B cell (primary cell): ENCODE results near the gene DMRT1. TPM values are rescaled to one million over a fixed set of nuclear protein-coding genes. Genes with fewer than 3 reads are reported as not detected.

Experiments
- ATAC-seq: fragments of 200-7000 bp; cut with Tn5 transposase; one replicate; pipeline ENCODE4 v1.10.0; 2021; ENCODE audit warnings: low read depth, mild to moderate bottlenecking, moderate number of reproducible peaks, moderate library complexity
- CTCF ChIA-PET: fragments of 350-600 bp; sonication (Branson Sonifier 250); formaldehyde crosslinking; loops from one replicate; lab custom pipeline; 2021; ENCODE audit warnings: antibody characterized with exemption, inconsistent platforms; lab: Charles Lee
- POLR2A ChIA-PET: fragments of 350-600 bp; sonication (Branson Sonifier 250); formaldehyde crosslinking; loops from one replicate; lab custom pipeline; 2021; ENCODE audit warnings: antibody characterized with exemption; lab: Charles Lee
- DNase-seq: peaks from one replicate; pipeline ENCODE4 v3.0.0; 2013
- H2AFZ ChIP-seq: 2 replicates; pipeline ENCODE4 v1.6.1; 2012; ENCODE audit warnings: mild to moderate bottlenecking, low read depth, low read length; ENCODE audit not compliant: insufficient read depth, poor library complexity, severe bottlenecking
- H3K27ac ChIP-seq, 2 donors: 1 replicate in 1 of 2; 2 replicates in 1 of 2; pipeline ENCODE4 v1.5.1; 2012 to 2013; ENCODE audit warnings: low read length in 2 of 2, mild to moderate bottlenecking in 2 of 2, moderate library complexity in 1 of 2
- H3K27me3 ChIP-seq, 4 experiments: fragments of 200-600 bp in 1 of 4; sonication (generic) in 1 of 4; replicated peaks in 1 of 4; 1 replicate in 2 of 4; 2 replicates in 2 of 4; pipeline versions ENCODE4 v1.6.1 to v1.7.0; 2013 to 2016; ENCODE audit warnings: low read length in 3 of 4, mild to moderate bottlenecking in 2 of 4, mixed read lengths in 1 of 4, moderate library complexity in 1 of 4; ENCODE audit not compliant: insufficient read depth in 4 of 4, control insufficient read depth in 3 of 4; ENCODE audit errors: control extremely low read depth in 1 of 4
- H3K36me3 ChIP-seq, 2 experiments: replicated peaks in 1 of 2; 1 replicate in 1 of 2; 2 replicates in 1 of 2; pipeline versions ENCODE4 v1.6.1 to v1.7.1; 2013; ENCODE audit warnings: low read length in 1 of 2; ENCODE audit not compliant: insufficient read depth in 2 of 2, control insufficient read depth in 1 of 2; ENCODE audit errors: control extremely low read depth in 1 of 2, extremely low read depth in 1 of 2
- H3K4me1 ChIP-seq, 2 donors: fragments of 200-600 bp in 1 of 2; sonication (generic) in 1 of 2; 1 replicate in 1 of 2; 2 replicates in 1 of 2; pipeline versions ENCODE4 v1.5.1 to v1.6.1; 2013 to 2017; ENCODE audit warnings: low read length in 2 of 2; ENCODE audit not compliant: control insufficient read depth in 2 of 2, insufficient read depth in 2 of 2
- H3K4me2 ChIP-seq: replicated peaks from 2 replicates; pipeline ENCODE3; 2012; ENCODE audit warnings: mild to moderate bottlenecking, low read depth, low read length; ENCODE audit not compliant: poor library complexity, severe bottlenecking
- H3K4me3 ChIP-seq, 5 experiments: fragments of 200-600 bp in 1 of 5; sonication (generic) in 1 of 5; 1 replicate in 3 of 5; 2 replicates in 2 of 5; pipeline versions ENCODE4 v1.5.1 to v1.7.0; 2011 to 2016; ENCODE audit warnings: low read length in 4 of 5, mild to moderate bottlenecking in 4 of 5, low read depth in 2 of 5, control low read depth in 1 of 5, moderate library complexity in 1 of 5; ENCODE audit not compliant: insufficient read depth in 1 of 5; ENCODE audit errors: control extremely low read depth in 1 of 5, extremely low read depth in 1 of 5
- H3K79me2 ChIP-seq: fragments of 200-600 bp; sonication (generic); one replicate; pipeline ENCODE4 v1.6.0; 2016; ENCODE audit warnings: low read length; ENCODE audit not compliant: control insufficient read depth, insufficient read depth
- H3K9ac ChIP-seq: fragments of 200-600 bp; sonication (generic); 2 replicates; pipeline ENCODE4 v1.6.1; 2017; ENCODE audit warnings: mild to moderate bottlenecking, low read length, moderate library complexity
- H3K9me3 ChIP-seq, 3 donors: one replicate each; pipeline versions ENCODE4 v1.6.1 to v1.7.1; 2013; ENCODE audit warnings: low read length in 2 of 3; ENCODE audit not compliant: control insufficient read depth in 2 of 3, insufficient read depth in 1 of 3; ENCODE audit errors: control extremely low read depth in 1 of 3
- H4K20me1 ChIP-seq: 2 replicates; pipeline ENCODE4 v1.6.0; 2012; ENCODE audit warnings: mild to moderate bottlenecking, low read length; ENCODE audit not compliant: insufficient read depth, control insufficient read depth, poor library complexity, severe bottlenecking
- H3K27ac Mint-ChIP-seq: one replicate; pipeline ENCODE4 v1.8.0; 2021; ENCODE audit warnings: mixed read lengths
- H3K27me3 Mint-ChIP-seq: one replicate; pipeline ENCODE4 v1.8.0; 2021; ENCODE audit warnings: mixed read lengths
- H3K4me1 Mint-ChIP-seq: one replicate; pipeline ENCODE4 v1.8.0; 2021; ENCODE audit warnings: mixed read lengths
- H3K4me3 Mint-ChIP-seq: one replicate; pipeline ENCODE4 v1.8.0; 2021; ENCODE audit warnings: mixed read lengths
- H3K9me3 Mint-ChIP-seq: one replicate; pipeline ENCODE4 v1.8.0; 2022; ENCODE audit warnings: mixed read lengths; ENCODE audit not compliant: insufficient read depth
- EZH2 ChIP-seq: IDR thresholded peaks from 2 replicates; pipeline ENCODE4 v1.6.1; 2012; ENCODE audit warnings: borderline replicate concordance, low read depth, mild to moderate bottlenecking, moderate library complexity, low read length; ENCODE audit not compliant: insufficient read depth, poor library complexity, severe bottlenecking
- WGBS: methylation state at CpG from one replicate; pipeline ENCODE4 v1.1.5; 2013; ENCODE audit warnings: missing lambda C conversion rate; ENCODE audit not compliant: insufficient coverage; 5-methylcytosine and 5-hydroxymethylcytosine counted together
- intact Hi-C: fragments of 100-400 bp; cut with micrococcal nuclease; formaldehyde crosslinking; loops from one replicate; pipeline ENCODE4 v1.10.0; 2022
- polyA plus RNA-seq: library from polyadenylated mRNA; depleted of rRNA; stranded (reverse); fragments of >200 nt; gene quantifications from 2 replicates; pipeline ENCODE4 v1.2.3, GENCODE V29; 2012
- total RNA-seq, 2 donors: library from RNA; stranded (reverse); fragments of 120-200 nt in 1 of 2; gene quantifications; 1 replicate in 1 of 2; 2 replicates in 1 of 2; pipeline versions ENCODE4 v1.2.3 to v1.2.4, GENCODE V29; 2013 to 2022
- TF ChIP-seq, protein P1 (sequence below): fragments of 200-600 bp; IDR thresholded peaks from one replicate; pipeline ENCODE4 v1.8.0; 2022; ENCODE audit warnings: antibody characterized with exemption, mild to moderate bottlenecking

Gene DMRT1
- total and polyA plus RNA-seq, 2 donors (not counting 1 experiment from before 2014, with no cell fraction given) = not detected

DNA sequence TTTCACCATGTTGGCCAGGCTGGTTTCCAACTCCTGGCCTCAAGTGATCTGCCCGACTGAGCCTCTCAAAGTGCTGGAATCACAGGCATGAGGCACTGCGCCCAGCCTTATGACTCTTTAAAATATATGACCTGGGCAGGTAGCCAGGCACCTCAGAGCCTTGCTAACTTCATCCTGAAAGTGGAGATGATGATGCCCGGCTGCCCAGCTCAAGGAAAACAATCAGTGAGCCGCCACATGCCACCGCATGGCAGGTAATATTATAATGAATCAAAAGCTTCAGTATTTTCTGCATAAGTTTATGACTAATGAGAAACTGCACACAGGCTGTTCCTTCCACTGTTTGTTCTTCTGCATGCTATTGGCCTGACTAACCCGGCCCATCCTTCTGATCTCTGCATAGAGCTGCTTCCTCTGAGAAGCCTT, 30.4 kb upstream of the DMRT1 start:
- peaks cover 8% of the 10 kb centered on the region for H3K27me3 Mint-ChIP-seq
- H3K4me1 Mint-ChIP-seq = no peaks in the 10 kb centered on the region
- no peak overlapping the region for H3K27ac Mint-ChIP-seq
- DNase-seq (no peak), ATAC-seq (no peak)
- H3K4me1 ChIP-seq = no peaks in the 10 kb centered on the region
- no peak overlapping the region for H3K4me2 ChIP-seq
- intact Hi-C loops = no loop called here
- no peak overlapping the region for H3K27ac ChIP-seq
- H2AFZ ChIP-seq = no peak overlapping the region
- ChIA-PET CTCF (no interaction called here), POLR2A (no interaction called here)
- peaks cover 0 to 3% (median 0%) of the 10 kb centered on the region in 4 experiments for H3K27me3 ChIP-seq
- no peaks in the 10 kb centered on the region for H3K9me3 ChIP-seq
- H3K4me3 ChIP-seq = no peak overlapping the region
- H3K9me3 Mint-ChIP-seq = no peaks in the 10 kb centered on the region
- no peak overlapping the region for H3K9ac ChIP-seq
- TF ChIP-seq, protein P1, sequence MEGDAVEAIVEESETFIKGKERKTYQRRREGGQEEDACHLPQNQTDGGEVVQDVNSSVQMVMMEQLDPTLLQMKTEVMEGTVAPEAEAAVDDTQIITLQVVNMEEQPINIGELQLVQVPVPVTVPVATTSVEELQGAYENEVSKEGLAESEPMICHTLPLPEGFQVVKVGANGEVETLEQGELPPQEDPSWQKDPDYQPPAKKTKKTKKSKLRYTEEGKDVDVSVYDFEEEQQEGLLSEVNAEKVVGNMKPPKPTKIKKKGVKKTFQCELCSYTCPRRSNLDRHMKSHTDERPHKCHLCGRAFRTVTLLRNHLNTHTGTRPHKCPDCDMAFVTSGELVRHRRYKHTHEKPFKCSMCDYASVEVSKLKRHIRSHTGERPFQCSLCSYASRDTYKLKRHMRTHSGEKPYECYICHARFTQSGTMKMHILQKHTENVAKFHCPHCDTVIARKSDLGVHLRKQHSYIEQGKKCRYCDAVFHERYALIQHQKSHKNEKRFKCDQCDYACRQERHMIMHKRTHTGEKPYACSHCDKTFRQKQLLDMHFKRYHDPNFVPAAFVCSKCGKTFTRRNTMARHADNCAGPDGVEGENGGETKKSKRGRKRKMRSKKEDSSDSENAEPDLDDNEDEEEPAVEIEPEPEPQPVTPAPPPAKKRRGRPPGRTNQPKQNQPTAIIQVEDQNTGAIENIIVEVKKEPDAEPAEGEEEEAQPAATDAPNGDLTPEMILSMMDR = no peak
- no peak for TF ChIP-seq EZH2
- WGBS = 63% methylated on average over 3 of the region's 6 CpGs
- H3K4me3 Mint-ChIP-seq = no peak overlapping the region
- no peaks in the 10 kb centered on the region for H3K36me3 ChIP-seq
- no peaks in the 10 kb centered on the region for H3K79me2 ChIP-seq
- H4K20me1 ChIP-seq = no peaks in the 10 kb centered on the region

GRCh38 chr9:818958-819357, 22.5 kb upstream of the DMRT1 start:
- WGBS = 0% methylated on average over 1 of the region's 3 CpGs
- Histone ChIP-seq H2AFZ (no peak overlapping the region), H3K79me2 (no peaks in the 10 kb centered on the region), H3K4me3 (no peak overlapping the region), H3K4me2 (no peak overlapping the region), H3K4me1 (no peaks in the 10 kb centered on the region), H3K27me3 (no peaks in the 10 kb centered on the region), H3K9me3 (no peaks in the 10 kb centered on the region), H3K9ac (no peak overlapping the region), H3K27ac (no peak overlapping the region), H3K36me3 (no peaks in the 10 kb centered on the region), H4K20me1 (no peaks in the 10 kb centered on the region)
- H3K27ac Mint-ChIP-seq = no peak overlapping the region
- H3K4me3 Mint-ChIP-seq = no peak overlapping the region
- CTCF ChIA-PET = no interaction called here
- peaks cover 3% of the 10 kb centered on the region for H3K4me1 Mint-ChIP-seq
- H3K9me3 Mint-ChIP-seq = no peaks in the 10 kb centered on the region
- H3K27me3 Mint-ChIP-seq = peaks cover 20% of the 10 kb centered on the region
- no peak for DNase-seq
- TF ChIP-seq EZH2 = no peak
- TF ChIP-seq, protein P1 = no peak
- intact Hi-C loops = no loop called here
- POLR2A ChIA-PET = no interaction called here
- no peak for ATAC-seq
